Measurements from ENCODE around the gene KLHDC1.

Gene KLHDC1

GRCh38 chr14:49792618-49793017 is 99.7 kb downstream of the KLHDC1 start:
- no peak for DNase-seq

GRCh38 chr14:49796025-49796424 is 103.1 kb downstream of the KLHDC1 start:
- no peak for DNase-seq
